Fibroblast of lung (primary cell): ENCODE data around the gene USPL1. TPM values are rescaled to one million over a fixed set of nuclear protein-coding genes. Genes with fewer than 3 reads are reported as not detected.

Source experiments
- DNase-seq, 2 donors: peaks; one replicate each; pipeline versions ENCODE4 v3.0.0 to v3.0.0-alpha.2; 2010; ENCODE audit warnings: low read depth in 2 of 2
- H2AFZ ChIP-seq: 2 replicates; pipeline ENCODE4 v1.5.1; 2012; ENCODE audit warnings: low read length, control low read depth, inconsistent platforms
- H3K27ac ChIP-seq: 2 replicates; pipeline ENCODE4 v1.5.1; 2011; ENCODE audit warnings: low read length, control low read depth; ENCODE audit not compliant: insufficient read depth
- H3K27me3 ChIP-seq: 2 replicates; pipeline ENCODE4 v1.5.1; 2011; ENCODE audit warnings: mild to moderate bottlenecking, low read length; ENCODE audit not compliant: control insufficient read depth, insufficient read depth
- H3K36me3 ChIP-seq: 2 replicates; pipeline ENCODE4 v1.5.1; 2011; ENCODE audit warnings: low read length; ENCODE audit not compliant: control insufficient read depth, insufficient read depth
- H3K4me1 ChIP-seq: 2 replicates; pipeline ENCODE4 v1.5.1; 2011; ENCODE audit warnings: low read length; ENCODE audit not compliant: control insufficient read depth, insufficient read depth; ENCODE audit errors: extremely low read depth
- H3K4me2 ChIP-seq: 2 replicates; pipeline ENCODE4 v1.5.1; 2011; ENCODE audit warnings: low read length, control low read depth; ENCODE audit not compliant: insufficient read depth; ENCODE audit errors: extremely low read depth
- H3K4me3 ChIP-seq, 4 experiments: fragments of 200-600 bp in 1 of 4; sonication (generic) in 1 of 4; replicated peaks in 1 of 4; 2 replicates each; pipeline ENCODE4 v1.5.1; 2011 to 2016; ENCODE audit warnings: low read length in 4 of 4, low read depth in 3 of 4, mild to moderate bottlenecking in 3 of 4, control low read depth in 2 of 4, inconsistent platforms in 1 of 4, mixed read lengths in 1 of 4; ENCODE audit not compliant: insufficient read depth in 1 of 4; ENCODE audit errors: control extremely low read depth in 1 of 4
- H3K79me2 ChIP-seq: 2 replicates; pipeline ENCODE4 v1.5.1; 2012; ENCODE audit warnings: mild to moderate bottlenecking, low read length, inconsistent platforms; ENCODE audit not compliant: control insufficient read depth, insufficient read depth
- H3K9ac ChIP-seq: 2 replicates; pipeline ENCODE4 v1.5.1; 2011; ENCODE audit warnings: mild to moderate bottlenecking, low read length, control low read depth; ENCODE audit not compliant: insufficient read depth
- H3K9me3 ChIP-seq: 2 replicates; pipeline ENCODE4 v1.5.1; 2012; ENCODE audit warnings: low read depth, low read length; ENCODE audit not compliant: control insufficient read depth, insufficient read depth
- H4K20me1 ChIP-seq: 2 replicates; pipeline ENCODE4 v1.5.1; 2011; ENCODE audit warnings: low read length; ENCODE audit not compliant: control insufficient read depth, insufficient read depth; ENCODE audit errors: extremely low read depth
- EZH2 ChIP-seq: IDR thresholded peaks from 2 replicates; pipeline ENCODE4 v1.5.1; 2012; ENCODE audit warnings: low read length, control low read depth, mild to moderate bottlenecking; ENCODE audit errors: missing control alignments
- polyA plus RNA-seq, 2 donors: library from polyadenylated mRNA; depleted of rRNA in 1 of 2; stranded (reverse) in 1 of 2; unstranded in 1 of 2; fragments of >200 nt; gene quantifications; 2 replicates each; pipeline ENCODE4 v1.2.1, GENCODE V29; 2011 to 2012; ENCODE audit warnings: missing spikeins in 1 of 2
- total RNA-seq: library from RNA; depleted of rRNA; stranded (reverse); fragments of >200 nt; gene quantifications from 2 replicates; pipeline ENCODE4 v1.2.1, GENCODE V29; 2014
- TF ChIP-seq, protein P1 (sequence below), 2 donors: IDR thresholded peaks in 1 of 2; conservative IDR thresholded peaks in 1 of 2; 1 replicate in 1 of 2; 2 replicates in 1 of 2; pipeline ENCODE4 v1.5.1; 2011 to 2012; ENCODE audit warnings: low read length in 2 of 2, control low read depth in 1 of 2, inconsistent platforms in 1 of 2, low read depth in 1 of 2, mild to moderate bottlenecking in 1 of 2

Gene USPL1
- total and polyA plus RNA-seq, 2 donors (not counting 1 experiment from before 2014, with no cell fraction given) = 12.4 to 17.7 TPM

DNA sequence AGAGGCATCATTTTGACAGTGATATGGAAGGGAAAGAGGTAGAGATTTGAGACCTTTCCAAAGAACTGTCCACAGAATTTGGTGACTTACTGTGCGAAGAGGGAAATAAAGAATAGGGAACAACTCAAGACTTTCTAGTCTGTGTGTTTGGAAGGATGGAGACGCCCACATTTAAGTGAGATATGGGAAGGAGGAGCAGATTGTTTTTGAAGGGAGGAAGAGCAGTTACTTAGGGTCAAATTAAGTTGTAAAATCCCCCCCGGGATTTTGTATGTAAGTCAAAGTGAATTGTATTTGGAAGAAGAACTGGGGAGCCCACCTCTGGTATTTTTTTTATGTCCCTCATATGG, 1.2 kb downstream of the USPL1 start:
- DNase-seq = no peak
- no peak overlapping the region for H2AFZ ChIP-seq
- no peaks in the 10 kb centered on the region for H3K27me3 ChIP-seq
- peak overlapping the region; percentile 82 for H3K4me2 ChIP-seq
- H3K79me2 ChIP-seq = peaks cover 73% of the 10 kb centered on the region
- H3K4me3 ChIP-seq = peak overlapping the region; percentile 92 to 97 (median 95)
- no peaks in the 10 kb centered on the region for H3K36me3 ChIP-seq
- peak overlapping the region; percentile 77 for H3K9ac ChIP-seq
- no peaks in the 10 kb centered on the region for H3K9me3 ChIP-seq
- peak overlapping the region; percentile 95 for H3K27ac ChIP-seq
- no peaks in the 10 kb centered on the region for H4K20me1 ChIP-seq
- no peak for TF ChIP-seq EZH2
- TF ChIP-seq, protein P1, sequence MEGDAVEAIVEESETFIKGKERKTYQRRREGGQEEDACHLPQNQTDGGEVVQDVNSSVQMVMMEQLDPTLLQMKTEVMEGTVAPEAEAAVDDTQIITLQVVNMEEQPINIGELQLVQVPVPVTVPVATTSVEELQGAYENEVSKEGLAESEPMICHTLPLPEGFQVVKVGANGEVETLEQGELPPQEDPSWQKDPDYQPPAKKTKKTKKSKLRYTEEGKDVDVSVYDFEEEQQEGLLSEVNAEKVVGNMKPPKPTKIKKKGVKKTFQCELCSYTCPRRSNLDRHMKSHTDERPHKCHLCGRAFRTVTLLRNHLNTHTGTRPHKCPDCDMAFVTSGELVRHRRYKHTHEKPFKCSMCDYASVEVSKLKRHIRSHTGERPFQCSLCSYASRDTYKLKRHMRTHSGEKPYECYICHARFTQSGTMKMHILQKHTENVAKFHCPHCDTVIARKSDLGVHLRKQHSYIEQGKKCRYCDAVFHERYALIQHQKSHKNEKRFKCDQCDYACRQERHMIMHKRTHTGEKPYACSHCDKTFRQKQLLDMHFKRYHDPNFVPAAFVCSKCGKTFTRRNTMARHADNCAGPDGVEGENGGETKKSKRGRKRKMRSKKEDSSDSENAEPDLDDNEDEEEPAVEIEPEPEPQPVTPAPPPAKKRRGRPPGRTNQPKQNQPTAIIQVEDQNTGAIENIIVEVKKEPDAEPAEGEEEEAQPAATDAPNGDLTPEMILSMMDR (conservative IDR thresholded peaks at IDR 0.05 in 1 of 2, IDR thresholded peaks at IDR 0.05 in 1 of 2; ENCODE audit: low read depth in 1 of 2, low read length in 2 of 2) = no peak
- no peaks in the 10 kb centered on the region for H3K4me1 ChIP-seq

DNA sequence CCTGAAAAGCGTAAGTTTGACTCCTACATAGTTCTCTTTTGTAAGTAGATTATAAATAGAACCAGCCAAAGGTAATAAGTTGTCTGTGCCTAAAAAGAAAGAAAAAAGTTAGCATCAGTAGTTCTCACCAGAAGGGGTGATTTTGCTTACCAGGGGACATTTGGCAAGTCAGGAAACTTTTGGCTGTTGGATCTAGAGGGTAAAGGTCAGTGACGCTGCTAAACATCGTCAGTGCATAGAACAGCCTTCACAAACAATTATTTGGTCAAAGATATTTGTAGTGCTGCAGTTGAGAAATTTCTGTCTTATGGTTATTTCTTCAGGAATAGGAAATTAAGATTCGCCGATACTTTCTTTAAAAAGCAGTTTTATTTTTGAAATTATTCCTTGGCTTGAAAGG, 2.0 kb downstream of the USPL1 start:
- no peaks in the 10 kb centered on the region for H3K9me3 ChIP-seq
- peak overlapping the region; percentile 82 for H3K4me2 ChIP-seq
- no peaks in the 10 kb centered on the region for H3K36me3 ChIP-seq
- TF ChIP-seq, protein P1 (conservative IDR thresholded peaks at IDR 0.05 in 1 of 2, IDR thresholded peaks at IDR 0.05 in 1 of 2; ENCODE audit: low read depth in 1 of 2, low read length in 2 of 2) = no peak
- TF ChIP-seq EZH2 = no peak
- H3K9ac ChIP-seq = no peak overlapping the region
- no peak overlapping the region for H2AFZ ChIP-seq
- DNase-seq = peak in 1 of 2 donors; percentile 42
- peaks cover 75% of the 10 kb centered on the region for H3K79me2 ChIP-seq
- H3K27me3 ChIP-seq = no peaks in the 10 kb centered on the region
- H3K4me3 ChIP-seq = peak overlapping the region; percentile 3 to 97 (median 92)
- H4K20me1 ChIP-seq = no peaks in the 10 kb centered on the region
- H3K4me1 ChIP-seq = no peaks in the 10 kb centered on the region
- H3K27ac ChIP-seq = no peak overlapping the region

DNA sequence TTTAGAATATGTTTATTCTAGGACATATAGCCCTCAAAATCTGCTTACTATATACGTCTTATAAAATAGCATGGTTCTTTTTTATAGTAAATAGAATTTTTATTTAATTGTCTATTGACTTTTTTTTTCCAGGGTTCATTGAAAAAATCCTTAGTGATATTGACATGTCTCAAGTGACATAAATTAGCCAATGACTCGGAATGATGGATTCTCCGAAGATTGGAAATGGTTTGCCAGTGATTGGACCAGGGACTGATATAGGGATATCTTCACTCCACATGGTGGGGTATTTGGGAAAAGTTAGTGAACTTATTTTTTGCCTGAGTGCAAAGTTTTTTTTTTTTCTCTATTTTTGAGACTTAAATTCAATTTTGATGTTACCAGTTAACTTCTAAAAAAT, 3.2 kb downstream of the USPL1 start:
- TF ChIP-seq, protein P1 (conservative IDR thresholded peaks at IDR 0.05 in 1 of 2, IDR thresholded peaks at IDR 0.05 in 1 of 2; ENCODE audit: low read depth in 1 of 2, low read length in 2 of 2) = no peak
- TF ChIP-seq EZH2 = no peak

More for the DNA sequence above, 3.2 kb downstream of the USPL1 start:
- Histone ChIP-seq H3K4me2 (no peak overlapping the region), H3K79me2 (peaks cover 63% of the 10 kb centered on the region), H3K36me3 (no peaks in the 10 kb centered on the region), H3K9me3 (no peaks in the 10 kb centered on the region), H3K4me3 (peak overlapping the region in 1 of 4 experiments; percentile 92), H3K9ac (no peak overlapping the region), H3K27me3 (no peaks in the 10 kb centered on the region), H3K27ac (no peak overlapping the region), H3K4me1 (no peaks in the 10 kb centered on the region), H4K20me1 (no peaks in the 10 kb centered on the region), H2AFZ (no peak overlapping the region)
- DNase-seq = no peak
